RCC 7860 (cell line): ENCODE measurements around the gene SCN1A.
"Not testable (repeated sequence)": the region's sequence is repeated elsewhere in the genome, so short reads cannot be mapped to it uniquely, and the experiment has no call there.

Experiments used
- DNase-seq: peaks from one replicate; pipeline ENCODE4 v3.0.0-alpha.2; 2015; ENCODE audit warnings: low spot score
- FAIRE-seq: peaks from 2 replicates; lab custom pipeline; 2012; peaks lifted over from hg19 to GRCh38; lab: Jason Lieb, UNC

SCN1A gene

DNA sequence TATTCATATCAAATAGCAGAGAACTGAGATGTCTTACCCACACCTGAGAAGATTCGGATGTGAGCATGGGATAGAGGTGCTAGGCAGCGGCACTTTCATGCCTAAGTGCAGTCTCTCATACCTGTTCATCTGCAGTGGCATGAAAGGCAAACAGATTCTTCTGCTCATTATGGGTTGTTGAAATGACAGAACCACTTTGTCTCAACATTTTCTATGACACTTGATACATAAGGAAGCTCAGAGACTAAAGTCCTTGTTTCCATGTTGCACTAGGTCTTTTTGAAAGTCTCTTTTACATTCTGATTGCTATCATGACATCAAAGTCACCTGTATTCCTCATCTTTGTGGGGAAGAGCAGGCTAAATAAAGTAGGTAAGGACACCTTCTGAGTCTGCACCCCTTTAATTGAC is 8.0 kb upstream of the SCN1A start:
- DNase-seq = no peak
- no peak for FAIRE-seq

DNA sequence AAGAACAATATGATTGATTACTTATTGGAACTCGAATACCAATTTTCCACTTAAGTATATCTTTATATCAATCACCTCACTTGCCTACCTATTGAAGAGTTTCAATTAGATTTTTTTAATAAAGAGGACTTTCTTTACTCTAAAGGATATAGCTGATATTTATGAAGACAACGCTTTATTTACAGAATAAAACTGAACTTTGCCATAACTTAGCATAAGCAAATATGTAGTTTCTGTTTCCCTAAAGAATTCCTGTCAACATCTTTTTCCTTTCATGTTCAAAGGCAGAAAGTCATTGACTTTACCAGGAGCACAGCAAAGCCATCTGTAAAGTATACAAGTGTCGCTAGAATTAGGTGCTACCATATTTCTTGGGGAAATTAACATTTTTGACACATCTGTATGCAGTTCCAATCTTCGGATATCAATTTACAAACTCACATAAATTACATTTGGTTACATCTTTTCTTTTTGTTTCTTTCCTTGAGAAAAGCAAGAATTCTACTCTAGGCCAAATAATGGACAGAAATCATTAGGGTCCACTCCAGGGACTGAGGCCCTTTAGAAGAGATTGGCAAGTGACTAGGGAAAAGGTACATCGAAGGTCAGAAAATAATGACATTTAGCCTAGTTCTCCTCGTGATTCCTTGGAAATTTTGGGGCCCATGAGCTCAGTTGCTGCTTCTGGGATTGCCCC is 7.5 kb upstream of the SCN1A start:
- DNase-seq (no peak), FAIRE-seq (no peak)

DNA sequence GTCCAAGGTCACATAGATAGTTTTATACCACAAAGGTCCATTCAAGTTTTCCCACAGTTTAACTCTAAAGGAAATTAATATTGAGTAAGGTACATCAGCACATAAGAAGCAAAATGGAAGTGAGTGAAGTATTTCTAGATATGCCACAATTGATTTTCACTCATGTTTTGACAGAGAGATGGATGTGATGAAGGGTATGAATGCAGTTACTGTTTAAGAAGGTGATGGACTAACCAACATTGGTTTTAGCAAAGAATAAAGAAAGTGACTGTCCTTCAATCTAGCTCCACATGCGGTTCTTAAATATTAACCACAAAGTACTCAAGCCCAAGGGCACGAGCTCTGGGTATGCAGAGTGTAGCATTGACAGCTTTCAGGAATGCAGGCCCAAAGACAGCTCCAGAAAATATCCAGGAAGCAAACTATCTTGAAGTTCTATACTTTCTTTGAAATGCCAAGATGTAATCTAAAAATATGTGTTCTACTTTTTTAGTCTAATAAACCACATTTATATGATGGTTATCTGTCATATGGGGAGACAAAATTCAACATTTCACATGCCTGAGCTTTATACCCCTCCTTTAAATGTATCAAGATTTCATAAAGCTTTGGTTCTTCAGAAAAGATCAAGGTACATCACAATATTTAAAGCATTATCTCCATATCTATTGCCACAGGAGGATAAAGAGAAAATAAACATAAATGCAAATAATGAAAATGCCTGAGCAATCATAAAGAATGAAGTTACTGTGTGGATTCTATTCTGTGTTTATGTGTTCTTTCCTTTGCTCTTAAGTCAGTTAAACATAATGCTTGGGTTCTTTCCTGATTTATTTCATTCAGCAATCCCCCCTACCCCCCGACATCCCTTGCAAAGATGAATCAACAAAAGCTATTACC is 6.7 kb upstream of the SCN1A start:
- DNase-seq (no peak), FAIRE-seq (no peak)

DNA sequence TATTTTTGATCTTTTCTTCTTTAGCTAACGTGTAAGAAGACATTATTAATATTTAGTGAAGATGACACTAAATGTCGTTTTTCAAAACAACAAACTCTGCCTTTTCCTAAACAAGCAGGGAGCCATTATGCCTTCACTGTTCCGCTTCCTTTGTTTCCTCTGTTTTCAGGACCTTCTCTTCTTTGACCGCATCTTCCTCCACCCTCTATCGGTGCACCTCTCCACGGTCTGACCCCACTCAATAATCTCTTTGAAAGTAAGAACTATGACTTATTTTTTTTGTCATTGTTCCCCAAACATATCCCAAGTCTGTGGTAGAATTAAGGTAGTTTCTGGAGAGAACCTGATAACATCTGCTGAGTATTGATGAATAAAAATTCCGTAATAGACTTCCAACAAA is 5.8 kb upstream of the SCN1A start:
- DNase-seq = no peak
- FAIRE-seq = no peak

DNA sequence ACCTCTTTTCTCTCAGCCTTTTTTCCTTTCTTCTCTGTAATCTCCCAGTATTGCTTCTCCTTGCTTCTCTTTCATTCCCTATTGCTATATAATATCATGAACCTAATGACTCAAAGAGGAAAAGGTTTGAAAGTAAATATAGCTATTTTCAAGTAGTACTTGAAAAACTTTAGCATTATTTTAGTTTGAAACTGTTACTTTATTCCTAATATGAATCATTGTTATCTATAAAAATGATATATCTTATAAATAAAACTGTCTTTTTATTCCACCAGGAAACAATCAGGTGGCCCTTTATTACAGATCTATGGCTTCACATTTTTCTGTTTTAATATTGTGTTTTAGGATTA is 311 bp upstream of the SCN1A start:
- DNase-seq = no peak
- FAIRE-seq = no peak

DNA sequence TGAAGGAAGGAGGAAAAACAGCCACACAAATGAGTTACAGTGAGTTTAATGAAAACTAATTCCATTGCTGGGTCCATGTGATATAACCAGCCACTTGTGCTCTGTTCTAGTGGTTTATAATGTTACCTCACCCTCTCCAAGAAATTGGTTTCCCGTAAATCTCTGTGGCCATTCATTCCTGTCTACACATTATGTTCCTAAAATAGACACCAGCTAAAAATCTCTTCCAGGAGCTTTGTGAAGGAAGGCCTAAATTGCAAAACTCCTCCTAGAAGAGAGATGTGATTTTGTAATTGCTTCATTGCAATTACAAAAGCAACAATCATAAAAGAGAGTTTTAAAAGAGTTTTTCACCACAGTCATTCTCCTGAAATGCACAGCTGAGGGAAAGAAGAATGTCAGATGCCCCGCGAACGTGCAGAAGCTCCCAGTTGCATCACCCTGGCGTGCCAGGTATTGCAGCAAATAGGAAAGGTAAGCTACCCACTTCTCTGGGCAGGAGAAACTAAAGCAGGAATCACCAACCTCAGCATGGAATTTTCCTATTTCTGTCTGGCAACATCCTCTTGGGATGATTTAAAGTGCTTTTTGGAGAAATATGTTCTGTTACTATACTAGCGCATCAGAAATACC is 1.7 kb downstream of the SCN1A start:
- DNase-seq (no peak), FAIRE-seq (no peak)

DNA sequence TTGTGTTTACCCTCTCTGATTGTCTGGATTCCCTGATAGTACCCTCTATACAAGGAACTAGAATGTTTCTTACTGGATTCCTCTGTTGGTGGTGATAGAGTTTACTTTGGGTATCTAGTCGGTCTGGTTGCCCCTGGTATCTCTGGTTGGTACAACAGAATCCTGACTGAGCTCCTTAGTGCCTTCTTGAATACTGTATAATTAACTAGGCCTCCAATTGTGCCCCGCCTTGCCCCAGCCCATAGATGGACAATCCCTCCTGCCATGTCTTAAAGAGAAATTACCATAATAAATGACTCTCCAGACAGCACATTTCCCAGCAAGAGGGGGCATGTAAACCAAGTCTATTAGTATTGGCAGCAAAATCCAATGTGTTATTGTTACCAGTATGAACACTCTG is 2.3 kb downstream of the SCN1A start:
- FAIRE-seq (no peak), DNase-seq (no peak)

DNA sequence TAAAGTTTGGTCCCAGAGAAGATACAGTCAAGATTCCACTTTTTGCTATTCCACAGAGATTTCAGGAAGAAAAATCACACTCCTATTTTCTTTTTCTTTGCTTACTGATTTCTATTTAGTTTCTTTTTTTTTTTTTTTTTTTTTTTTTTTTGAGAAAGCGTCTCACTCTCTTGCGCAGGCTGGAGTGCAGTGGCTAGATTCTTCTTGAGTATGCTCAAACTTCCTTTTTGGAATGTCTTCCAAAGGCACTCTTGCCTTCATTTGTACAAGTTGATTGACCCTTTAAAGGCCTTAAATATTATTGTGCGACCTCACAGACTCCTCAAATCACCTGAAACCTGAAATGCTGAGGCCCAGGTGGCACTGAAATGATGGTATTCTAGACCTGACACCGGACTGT is 9.6 kb downstream of the SCN1A start:
- no peak for FAIRE-seq
- DNase-seq = no peak

DNA sequence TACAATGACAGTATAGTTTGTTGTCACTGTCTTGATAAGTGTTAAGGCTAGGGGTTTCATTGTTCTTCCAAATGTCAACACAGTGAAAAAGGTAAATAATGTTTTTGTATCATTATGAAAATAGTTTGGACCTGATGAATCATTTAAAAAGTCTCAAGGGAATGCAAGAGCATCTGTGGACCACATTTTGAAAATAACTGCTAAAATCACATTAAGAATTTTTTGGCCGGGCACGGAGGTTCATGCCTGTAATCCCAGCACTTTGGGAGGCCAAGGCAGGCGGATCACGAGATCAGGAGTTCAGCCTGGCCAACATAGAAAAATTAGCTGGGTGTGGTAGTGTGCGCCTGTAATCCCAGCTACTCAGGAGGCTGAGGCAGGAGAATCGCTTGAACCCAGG is 10.3 kb downstream of the SCN1A start:
- no peak for DNase-seq
- FAIRE-seq = no peak

DNA sequence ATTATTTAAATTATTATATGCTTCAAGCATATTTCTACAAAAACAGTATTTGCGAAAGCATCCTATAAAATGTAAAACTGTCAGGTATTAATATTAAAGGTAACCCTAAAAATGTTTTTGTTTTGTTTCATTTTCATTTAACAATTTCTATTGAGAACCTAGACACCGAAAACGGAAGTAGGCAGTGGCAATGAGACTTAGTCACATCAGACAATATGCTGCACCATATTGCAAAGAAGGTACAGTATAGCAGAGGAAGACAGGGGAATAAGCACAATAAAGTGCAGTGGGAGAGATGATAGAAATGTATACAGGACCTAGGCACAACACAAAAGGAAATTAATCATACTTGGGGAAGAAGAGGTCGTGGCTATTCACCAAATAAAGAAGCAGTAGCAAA is 12.2 kb downstream of the SCN1A start:
- no peak for FAIRE-seq

DNA sequence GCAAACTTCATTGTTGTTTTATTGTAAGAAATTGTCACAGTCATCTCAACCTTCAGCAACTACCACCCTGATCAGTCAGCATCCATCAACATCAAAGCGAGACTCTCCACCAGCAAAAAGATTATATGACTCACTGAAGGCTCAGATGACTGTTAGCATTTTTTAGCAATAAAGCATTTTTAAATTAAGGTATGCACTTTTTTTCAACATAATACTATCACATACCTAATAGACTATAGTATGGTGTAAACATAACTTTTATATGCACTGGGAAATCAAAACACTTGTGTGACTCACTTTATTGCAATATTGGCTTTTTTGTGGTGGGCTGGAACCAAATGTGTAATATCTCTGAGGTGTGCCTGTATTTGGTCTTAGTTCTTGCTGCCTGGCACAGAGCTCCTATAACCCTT is 15.6 kb downstream of the SCN1A start:
- FAIRE-seq = no peak
- DNase-seq = no peak

More for the DNA sequence above, 12.2 kb downstream of the SCN1A start:
- no peak for DNase-seq

DNA sequence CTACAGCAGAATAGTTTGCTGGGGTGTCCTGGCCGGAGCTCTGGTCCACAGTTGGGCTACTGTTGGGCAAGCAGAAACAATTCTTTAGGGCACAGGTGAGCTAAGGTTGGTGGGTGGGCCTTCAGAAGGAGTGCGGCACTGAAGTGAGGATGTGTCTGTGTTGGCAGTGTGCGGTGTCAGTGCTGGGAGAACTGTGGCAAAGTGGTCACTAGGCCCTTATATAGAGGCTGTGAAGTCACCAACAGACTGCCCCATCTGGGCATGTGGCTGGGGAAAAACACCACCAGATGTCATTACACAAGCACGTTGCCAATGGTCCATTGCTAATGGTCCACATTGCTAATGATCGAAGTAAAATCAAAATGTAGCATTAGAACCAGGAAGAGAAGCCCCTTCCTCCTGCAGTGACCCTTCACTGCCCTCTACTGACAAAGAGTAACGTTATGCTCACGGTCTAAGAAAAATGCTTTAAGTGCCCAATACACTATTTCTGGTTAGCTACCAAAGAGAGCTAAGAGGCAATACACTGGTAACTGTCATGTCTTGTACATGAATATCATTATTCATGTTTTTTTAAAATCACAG is 21.3 kb downstream of the SCN1A start:
- FAIRE-seq (no peak), DNase-seq (no peak)

DNA sequence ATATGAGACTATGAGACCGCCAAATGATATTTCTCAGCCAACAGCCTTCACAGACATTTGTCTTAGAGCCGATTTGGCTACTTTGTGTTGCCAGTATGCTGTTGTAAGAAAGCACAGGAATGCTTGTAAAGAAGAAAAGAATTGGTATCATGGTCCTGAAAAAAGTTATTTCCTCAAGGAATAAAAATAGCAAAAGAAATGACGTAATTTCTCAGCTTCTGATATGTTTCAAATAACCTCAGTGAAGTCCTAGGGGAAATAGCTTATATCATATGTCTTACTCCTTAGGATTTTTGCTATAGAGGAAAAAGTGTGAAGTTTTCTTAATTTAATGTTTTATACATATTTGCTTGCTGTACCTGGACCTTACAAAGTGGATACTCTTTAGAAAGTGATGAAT is 23.0 kb downstream of the SCN1A start:
- DNase-seq = no peak
- no peak for FAIRE-seq

DNA sequence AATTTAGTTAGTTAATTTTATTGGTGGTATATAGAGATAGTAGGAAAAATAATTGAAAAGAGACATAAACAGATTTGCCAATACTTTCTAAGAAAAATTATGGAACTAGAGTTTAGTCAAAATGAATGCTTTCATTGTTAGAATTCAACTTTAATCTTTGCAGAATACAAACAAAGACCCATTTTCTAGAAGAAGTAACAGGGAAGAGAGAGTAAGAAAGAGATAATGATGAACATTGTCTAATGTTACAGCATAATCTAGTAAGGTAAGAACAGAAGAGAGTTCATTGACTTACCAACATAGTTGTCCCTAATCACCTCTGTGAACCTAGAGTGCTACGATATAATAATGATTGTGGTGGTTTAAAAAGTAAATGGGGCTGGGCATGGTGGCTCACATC is 23.7 kb downstream of the SCN1A start:
- no peak for DNase-seq
- no peak for FAIRE-seq

DNA sequence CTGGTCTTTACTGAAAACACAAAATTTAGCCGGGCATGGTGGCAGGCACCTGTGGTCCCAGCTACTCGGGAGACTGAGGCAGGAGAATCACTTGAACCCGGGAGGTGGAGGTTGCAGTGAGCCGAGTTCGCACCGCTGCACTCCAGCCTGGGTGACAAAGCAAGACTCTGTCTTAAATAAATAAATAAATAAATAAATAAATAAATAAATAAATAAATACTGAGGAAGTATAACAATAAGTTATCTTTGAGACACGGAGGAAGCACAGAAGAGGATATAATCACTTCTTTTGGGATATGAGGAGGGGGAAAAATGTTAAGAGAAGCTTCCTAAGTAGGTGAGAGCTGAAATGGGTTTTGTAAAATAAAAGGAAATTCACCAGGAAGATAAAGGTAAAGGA is 24.5 kb downstream of the SCN1A start:
- not testable (repeated sequence) for FAIRE-seq

DNA sequence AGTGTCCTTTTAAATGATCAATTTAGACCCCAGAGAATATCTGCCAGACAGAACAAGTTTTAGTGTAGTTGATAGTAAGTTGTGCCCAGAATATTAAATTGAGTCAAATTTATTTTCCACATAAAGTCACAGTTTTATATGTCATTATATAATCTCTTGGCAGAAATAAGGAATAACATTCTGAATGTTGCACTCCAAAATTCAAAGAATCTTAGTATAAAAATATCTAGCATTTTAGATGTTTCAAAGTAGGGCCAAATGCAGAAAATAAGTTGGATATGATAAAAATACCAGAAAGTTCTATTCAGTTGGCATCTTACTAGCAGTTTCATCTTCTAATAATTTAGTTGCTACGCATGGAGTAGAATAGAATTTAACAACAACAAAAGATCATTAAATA is 33.5 kb downstream of the SCN1A start:
- FAIRE-seq (no peak), DNase-seq (no peak)

More for the DNA sequence above, 24.5 kb downstream of the SCN1A start:
- DNase-seq = not testable (repeated sequence)

DNA sequence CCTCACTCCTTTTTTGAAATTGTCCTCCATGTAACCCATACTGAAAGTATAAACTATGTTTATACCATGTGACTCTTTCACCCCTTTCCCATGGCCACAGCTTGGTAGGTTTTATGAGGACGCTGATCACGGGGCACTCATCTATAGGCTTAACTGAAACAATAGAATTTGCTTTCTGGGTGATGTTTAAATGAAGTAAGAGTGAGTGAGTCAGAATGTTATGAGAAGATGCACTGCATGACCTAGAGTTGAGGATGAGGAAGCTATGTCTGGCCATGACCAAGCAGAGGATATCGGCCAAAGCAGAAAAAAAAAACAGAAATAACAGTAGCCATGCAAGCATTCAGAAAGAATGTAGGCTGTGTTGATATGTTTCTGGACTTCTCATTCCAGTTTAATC is 34.9 kb downstream of the SCN1A start:
- DNase-seq (no peak), FAIRE-seq (no peak)

DNA sequence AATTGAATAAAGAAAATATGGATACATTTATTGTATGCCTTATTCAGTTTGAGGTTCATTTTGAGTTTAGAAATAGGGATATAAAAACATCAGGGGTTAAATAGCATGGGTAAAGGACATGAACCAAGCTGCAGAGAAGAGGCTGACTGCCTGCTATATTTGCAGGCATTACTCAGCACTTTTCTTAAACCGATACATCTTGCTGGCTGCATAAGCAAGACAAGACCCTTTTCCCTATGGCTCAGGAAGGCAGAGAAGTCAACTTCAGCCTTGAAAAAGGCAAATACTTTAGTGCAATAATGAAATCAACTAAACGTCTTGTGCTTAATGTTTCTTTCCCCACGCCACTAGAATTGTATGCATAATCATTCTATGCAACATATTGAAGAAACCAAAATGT is 36.4 kb downstream of the SCN1A start:
- DNase-seq = no peak
- no peak for FAIRE-seq

DNA sequence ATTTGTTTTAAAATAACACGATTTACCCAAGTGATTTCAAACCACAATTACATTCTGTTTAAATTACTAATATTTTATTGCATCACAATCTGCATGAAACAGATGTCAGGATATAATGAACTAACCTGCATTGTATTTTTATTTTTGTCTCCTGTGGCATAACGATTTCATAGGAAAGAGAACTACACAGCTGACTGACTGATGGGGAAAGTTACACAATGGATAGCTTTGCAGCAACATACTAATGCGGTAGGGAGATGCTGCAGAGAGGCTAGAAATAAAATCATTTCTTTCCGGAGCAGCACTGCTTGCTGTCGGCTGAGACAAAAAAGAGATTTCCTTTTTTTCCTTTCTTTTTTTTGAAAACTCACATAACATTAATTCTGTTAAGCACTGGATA is 36.9 kb downstream of the SCN1A start:
- no peak for FAIRE-seq

DNA sequence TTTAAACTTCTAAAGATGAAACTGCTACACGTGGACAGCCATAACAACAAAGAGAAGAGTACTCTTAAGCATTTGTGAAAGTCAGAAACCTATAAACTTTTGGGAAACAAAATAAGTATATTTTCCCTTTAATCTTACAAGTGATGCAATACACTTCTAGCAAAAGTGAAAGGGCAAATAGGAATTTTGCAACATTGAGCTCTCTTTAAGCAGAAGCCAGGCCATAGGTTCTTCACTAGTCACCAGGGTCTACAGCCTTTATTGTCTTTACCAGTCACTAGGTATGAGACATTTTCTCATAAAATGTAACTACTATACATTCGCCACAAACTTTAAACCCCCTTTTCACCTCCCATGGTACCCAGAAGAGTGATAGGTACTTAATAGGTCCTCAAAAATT is 37.5 kb downstream of the SCN1A start:
- no peak for FAIRE-seq
- no peak for DNase-seq

More for the DNA sequence above, 36.9 kb downstream of the SCN1A start:
- DNase-seq = no peak

DNA sequence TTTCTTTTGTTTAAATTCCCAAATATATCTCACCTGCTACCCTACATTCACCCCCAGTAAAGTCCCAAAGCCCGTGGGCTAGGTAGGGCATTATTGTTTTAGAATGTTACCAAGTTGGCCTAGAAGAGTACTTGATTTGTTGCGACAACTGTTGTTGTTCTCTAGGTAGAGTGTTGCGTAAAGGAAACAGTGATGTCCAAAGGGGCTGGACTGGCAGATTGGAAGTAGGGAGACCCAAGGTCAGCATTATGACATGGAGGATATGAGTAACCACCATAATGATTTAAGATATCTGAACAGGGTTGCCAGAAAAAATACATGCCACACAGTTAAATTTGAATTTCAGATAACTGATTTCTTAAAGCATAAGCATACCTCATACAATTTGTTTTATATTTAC is 39.2 kb downstream of the SCN1A start:
- DNase-seq (no peak), FAIRE-seq (no peak)

DNA sequence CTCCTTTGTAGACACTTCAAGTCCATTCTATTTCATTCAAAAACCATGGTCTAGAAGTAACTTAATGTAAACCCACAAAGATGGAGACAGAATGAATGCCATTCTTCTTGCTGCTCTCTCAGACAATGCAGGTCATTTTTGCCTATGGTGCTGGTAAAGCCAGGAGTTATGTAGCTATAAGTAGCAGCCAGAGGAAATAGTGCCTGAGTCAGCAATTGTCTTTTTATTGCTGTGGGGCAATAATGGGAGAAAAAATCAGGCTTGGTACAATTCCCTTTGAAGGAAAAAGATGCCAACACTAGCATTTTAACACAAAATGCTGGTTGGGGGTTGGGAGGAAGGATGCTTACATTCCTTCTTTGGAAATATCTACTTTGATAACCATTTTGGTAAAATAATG is 43.5 kb downstream of the SCN1A start:
- FAIRE-seq = no peak

More for the DNA sequence above, 43.5 kb downstream of the SCN1A start:
- no peak for DNase-seq
